Left renal pelvis (tissue), 4 donors: ENCODE data around the gene GPR68. TPM values are rescaled to one million over a fixed set of nuclear protein-coding genes. Genes with fewer than 3 reads are reported as not detected.
"Not testable (repeated sequence)": the region's sequence is repeated elsewhere in the genome, so short reads cannot be mapped to it uniquely, and the experiment has no call there.

Source experiments
- DNase-seq, 4 donors: peaks; one replicate each; pipeline ENCODE4 v3.0.0-alpha.2; 2013; ENCODE audit warnings: low read depth in 4 of 4, low spot score in 3 of 4
- polyA plus RNA-seq, 4 donors: library from polyadenylated mRNA; unstranded; fragments of 120-200 nt; gene quantifications; one replicate each; pipeline ENCODE4 v1.2.1, GENCODE V29; 2013; ENCODE audit not compliant: insufficient read length in 4 of 4

Gene GPR68
- polyA plus RNA-seq, 4 donors, result 0.46 to 3.2 (median 1.5) TPM

GRCh38 chr14:91273273-91273884 lies 28.9 kb upstream of the GPR68 start:
- DNase-seq, result no peak

GRCh38 chr14:91272341-91273272 lies 28.1 kb upstream of the GPR68 start:
- DNase-seq, result no peak

- DNase-seq, result no peak
Measured at GRCh38 chr14:91271639-91272038, 27.1 kb upstream of the GPR68 start.

GRCh38 chr14:91270619-91271018 lies 26.1 kb upstream of the GPR68 start:
- no peak for DNase-seq

GRCh38 chr14:91270188-91270587 lies 25.7 kb upstream of the GPR68 start:
- DNase-seq, result no peak

- DNase-seq, result no peak
Measured at GRCh38 chr14:91269076-91269991, 24.8 kb upstream of the GPR68 start.

GRCh38 chr14:91267965-91268437 lies 23.5 kb upstream of the GPR68 start:
- DNase-seq, result no peak

GRCh38 chr14:91266276-91266675 lies 21.8 kb upstream of the GPR68 start:
- not testable (repeated sequence) for DNase-seq

GRCh38 chr14:91265404-91265803 lies 20.9 kb upstream of the GPR68 start:
- no peak for DNase-seq

- no peak for DNase-seq
Measured at GRCh38 chr14:91264151-91265150, 19.9 kb upstream of the GPR68 start.

GRCh38 chr14:91263329-91263728 lies 18.8 kb upstream of the GPR68 start:
- DNase-seq, result no peak

- no peak for DNase-seq
Measured at GRCh38 chr14:91261986-91262549, 17.6 kb upstream of the GPR68 start.

- DNase-seq, result no peak
Measured at GRCh38 chr14:91261115-91261514, 16.6 kb upstream of the GPR68 start.

- no peak for DNase-seq
Measured at GRCh38 chr14:91258876-91259275, 14.4 kb upstream of the GPR68 start.

GRCh38 chr14:91258011-91258618 lies 13.6 kb upstream of the GPR68 start:
- DNase-seq, result peak in 1 of 4 donors; percentile 15

GRCh38 chr14:91257328-91258010 lies 13.0 kb upstream of the GPR68 start:
- no peak for DNase-seq

GRCh38 chr14:91256661-91257060 lies 12.2 kb upstream of the GPR68 start:
- no peak for DNase-seq

GRCh38 chr14:91255026-91255695 lies 10.7 kb upstream of the GPR68 start:
- no peak for DNase-seq
